SU-DHL-6 (cell line): ENCODE measurements around the gene PAAF1.

Experiments used
- H2AFZ ChIP-seq: fragments of 200-600 bp; sonication (generic); 2 replicates; pipeline ENCODE4 v1.6.1; 2014; ENCODE audit warnings: low read depth, mild to moderate bottlenecking, moderate library complexity, mixed read lengths, antibody characterized with exemption, low read length; ENCODE audit not compliant: severe bottlenecking
- H3F3A ChIP-seq: fragments of 200-600 bp; shearing (Covaris generic); 2 replicates; pipeline ENCODE4 v1.6.0; 2016; ENCODE audit warnings: antibody characterized with exemption, mild to moderate bottlenecking; ENCODE audit not compliant: insufficient read depth
- H3K27ac ChIP-seq: fragments of 200-600 bp; sonication (generic); 2 replicates; pipeline ENCODE4 v1.5.1; 2016; ENCODE audit warnings: low read depth, mild to moderate bottlenecking, low read length, moderate library complexity, mixed read lengths
- H3K27me3 ChIP-seq: fragments of 200-600 bp; sonication (generic), shearing (Covaris generic); 2 replicates; pipeline ENCODE4 v1.6.0; 2014; ENCODE audit warnings: mild to moderate bottlenecking, low read length
- H3K36me3 ChIP-seq: fragments of 200-600 bp; sonication (generic); 2 replicates; pipeline ENCODE4 v1.6.1; 2014; ENCODE audit warnings: mild to moderate bottlenecking, low read length, mixed read lengths
- H3K4me2 ChIP-seq: fragments of 300-600, 200-600 bp; shearing (Covaris generic), sonication (generic); 2 replicates; pipeline ENCODE4 v1.6.0; 2014; ENCODE audit warnings: low read length, low read depth, mild to moderate bottlenecking; ENCODE audit not compliant: poor library complexity, severe bottlenecking
- H3K4me3 ChIP-seq: fragments of 200-600 bp; sonication (generic); 2 replicates; pipeline ENCODE4 v1.5.1; 2014; ENCODE audit warnings: antibody characterized with exemption, low read length, mild to moderate bottlenecking, mixed read lengths; ENCODE audit not compliant: insufficient read depth, poor library complexity, severe bottlenecking
- H3K79me2 ChIP-seq: fragments of 200-600 bp; sonication (generic); 2 replicates; pipeline ENCODE4 v1.6.1; 2014; ENCODE audit warnings: mild to moderate bottlenecking, low read length, moderate library complexity; ENCODE audit not compliant: insufficient read depth
- H3K9ac ChIP-seq: fragments of 200-600 bp; sonication (generic); 2 replicates; pipeline ENCODE4 v1.7.0; 2014; ENCODE audit warnings: mild to moderate bottlenecking, low read length
- H3K9me2 ChIP-seq: fragments of 200-600 bp; sonication (generic); replicated peaks from 2 replicates; pipeline ENCODE4 v1.6.1; 2014; ENCODE audit warnings: low read length; ENCODE audit not compliant: insufficient read depth
- H3K9me3 ChIP-seq: fragments of 200-600 bp; sonication (generic); 2 replicates; pipeline ENCODE4 v1.6.1; 2014; ENCODE audit warnings: low read length, mixed read lengths; ENCODE audit not compliant: insufficient read depth
- H4K20me1 ChIP-seq: fragments of 200-600 bp; sonication (generic); 2 replicates; pipeline ENCODE4 v1.6.1; 2014; ENCODE audit warnings: low read depth, mild to moderate bottlenecking, antibody characterized with exemption, low read length, moderate library complexity, mixed read lengths
- EZH2phosphoT487 ChIP-seq: fragments of 200-600 bp; sonication (generic), shearing (Covaris generic); conservative IDR thresholded peaks from 2 replicates; pipeline ENCODE4 v1.6.1; 2018; ENCODE audit warnings: mild to moderate bottlenecking, antibody characterized with exemption, low read length, moderate library complexity, mixed read lengths
- TF ChIP-seq, protein P1 (sequence below): fragments of 200-600 bp; sonication (generic); IDR thresholded peaks from one replicate; pipeline ENCODE4 v1.5.1; 2017; ENCODE audit warnings: antibody characterized with exemption, mild to moderate bottlenecking, low read length, moderate library complexity; ENCODE audit not compliant: insufficient read depth, poor library complexity, severe bottlenecking

PAAF1 gene

DNA sequence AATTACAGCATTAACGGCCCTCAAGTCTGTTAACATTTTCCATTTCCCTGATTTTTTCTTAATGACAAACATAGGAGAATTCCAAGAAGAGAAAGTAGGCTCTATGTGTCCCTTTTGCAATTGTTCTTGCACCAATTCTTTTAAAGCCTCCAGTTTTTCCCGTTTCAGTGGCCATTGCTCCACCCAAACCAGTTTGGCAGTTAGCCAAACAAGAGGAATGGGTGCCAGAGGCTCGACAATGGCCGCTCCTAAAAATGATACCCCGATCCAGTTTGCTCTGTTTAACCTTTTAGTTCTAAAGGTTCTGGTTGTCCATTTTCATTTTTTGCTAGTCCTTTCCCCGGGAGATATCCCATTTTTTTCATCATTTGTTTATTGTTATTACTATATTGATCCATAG is 67.3 kb downstream of the PAAF1 start:
- Histone ChIP-seq H3K9me3 (peaks cover 11% of the 10 kb centered on the region; the same call in 1 of the 2 replicates), H3K9me2 (no peaks in the 10 kb centered on the region), H3K79me2 (no peaks in the 10 kb centered on the region), H2AFZ (no peak overlapping the region), H3K9ac (no peak overlapping the region), H3K4me2 (no peak overlapping the region), H4K20me1 (no peaks in the 10 kb centered on the region), H3F3A (no peaks in the 10 kb centered on the region), H3K27ac (no peak overlapping the region), H3K4me3 (no peak overlapping the region), H3K36me3 (no peaks in the 10 kb centered on the region), H3K27me3 (no peaks in the 10 kb centered on the region)
- no peak for TF ChIP-seq EZH2phosphoT487
- TF ChIP-seq, protein P1, sequence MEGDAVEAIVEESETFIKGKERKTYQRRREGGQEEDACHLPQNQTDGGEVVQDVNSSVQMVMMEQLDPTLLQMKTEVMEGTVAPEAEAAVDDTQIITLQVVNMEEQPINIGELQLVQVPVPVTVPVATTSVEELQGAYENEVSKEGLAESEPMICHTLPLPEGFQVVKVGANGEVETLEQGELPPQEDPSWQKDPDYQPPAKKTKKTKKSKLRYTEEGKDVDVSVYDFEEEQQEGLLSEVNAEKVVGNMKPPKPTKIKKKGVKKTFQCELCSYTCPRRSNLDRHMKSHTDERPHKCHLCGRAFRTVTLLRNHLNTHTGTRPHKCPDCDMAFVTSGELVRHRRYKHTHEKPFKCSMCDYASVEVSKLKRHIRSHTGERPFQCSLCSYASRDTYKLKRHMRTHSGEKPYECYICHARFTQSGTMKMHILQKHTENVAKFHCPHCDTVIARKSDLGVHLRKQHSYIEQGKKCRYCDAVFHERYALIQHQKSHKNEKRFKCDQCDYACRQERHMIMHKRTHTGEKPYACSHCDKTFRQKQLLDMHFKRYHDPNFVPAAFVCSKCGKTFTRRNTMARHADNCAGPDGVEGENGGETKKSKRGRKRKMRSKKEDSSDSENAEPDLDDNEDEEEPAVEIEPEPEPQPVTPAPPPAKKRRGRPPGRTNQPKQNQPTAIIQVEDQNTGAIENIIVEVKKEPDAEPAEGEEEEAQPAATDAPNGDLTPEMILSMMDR, result no peak

DNA sequence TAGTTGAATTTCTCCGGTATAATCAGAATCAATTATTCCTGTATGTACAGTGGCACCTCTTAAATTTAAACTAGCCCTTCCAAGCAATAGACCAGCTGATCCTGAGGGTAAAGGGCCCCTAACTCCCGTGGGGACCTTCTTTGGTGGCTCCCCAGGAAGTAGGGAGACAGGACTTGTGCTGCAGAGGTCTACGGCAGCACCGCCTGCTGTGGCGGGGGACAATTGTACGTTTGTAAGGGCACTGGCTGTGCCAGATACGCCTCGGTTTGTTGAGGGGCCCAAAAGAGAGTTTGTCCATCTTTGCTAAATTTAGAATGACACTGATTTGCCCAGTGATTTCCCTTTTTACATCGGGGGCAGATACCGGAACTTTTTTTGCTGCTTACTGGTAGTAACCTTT is 68.1 kb downstream of the PAAF1 start:
- Histone ChIP-seq H4K20me1 (no peaks in the 10 kb centered on the region), H3K9me2 (no peaks in the 10 kb centered on the region), H3K9me3 (peaks cover 11% of the 10 kb centered on the region; the same call in 1 of the 2 replicates), H3K4me2 (no peak overlapping the region), H2AFZ (no peak overlapping the region), H3F3A (no peaks in the 10 kb centered on the region), H3K4me3 (no peak overlapping the region), H3K36me3 (no peaks in the 10 kb centered on the region), H3K27me3 (no peaks in the 10 kb centered on the region), H3K9ac (no peak overlapping the region), H3K27ac (no peak overlapping the region), H3K79me2 (no peaks in the 10 kb centered on the region)
- TF ChIP-seq, protein P1, result no peak
- TF ChIP-seq EZH2phosphoT487, result no peak

DNA sequence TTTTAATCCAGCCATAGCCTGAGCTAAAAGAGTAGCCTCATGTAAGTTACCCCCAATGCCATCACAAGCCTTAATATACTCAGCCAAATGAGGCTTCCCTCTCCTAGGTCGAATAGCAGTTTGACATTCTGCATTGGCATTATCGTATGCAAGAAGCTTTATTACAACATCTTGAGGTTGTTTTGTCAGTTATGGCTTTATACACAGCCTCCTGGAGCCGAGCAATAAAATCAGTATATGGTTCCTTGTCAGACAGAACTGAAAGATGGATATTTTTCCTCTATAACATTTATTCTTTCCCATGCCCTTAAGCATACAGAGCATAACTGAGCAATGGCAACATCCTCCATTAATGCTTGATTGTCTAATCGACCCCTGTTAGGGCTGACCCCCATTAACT is 68.6 kb downstream of the PAAF1 start:
- H3K9ac ChIP-seq, result no peak overlapping the region
- H4K20me1 ChIP-seq, result no peaks in the 10 kb centered on the region
- no peaks in the 10 kb centered on the region for H3F3A ChIP-seq
- no peaks in the 10 kb centered on the region for H3K36me3 ChIP-seq
- no peak overlapping the region for H2AFZ ChIP-seq
- no peak overlapping the region for H3K4me3 ChIP-seq
- H3K9me2 ChIP-seq, result no peaks in the 10 kb centered on the region
- peaks cover 11% of the 10 kb centered on the region; the same call in 1 of the 2 replicates for H3K9me3 ChIP-seq
- H3K79me2 ChIP-seq, result no peaks in the 10 kb centered on the region
- no peak for TF ChIP-seq EZH2phosphoT487
- TF ChIP-seq, protein P1, result no peak
- H3K27me3 ChIP-seq, result no peaks in the 10 kb centered on the region
- no peak overlapping the region for H3K4me2 ChIP-seq
- H3K27ac ChIP-seq, result no peak overlapping the region
